HepG2 (cell line): ENCODE results near the gene HAUS7. TPM values are rescaled to one million over a fixed set of nuclear protein-coding genes. Genes with fewer than 3 reads are reported as not detected.

Source experiments
- ATAC-seq: fragments of 200-7000 bp; cut with Tn5 transposase; 3 replicates; pipeline ENCODE4 v1.9.1; 2020; ENCODE audit warnings: mild to moderate bottlenecking, moderate library complexity
- BruUV-seq: library from RNA; stranded (reverse); fragments of 400-500 nt; replicated peaks from 2 replicates; lab custom pipeline; 2021; lab: Mats Ljungman, UMichigan
- CTCF ChIA-PET: fragments of 300-600 bp; formaldehyde crosslinking; extraction: SDS; loops from one replicate; lab custom pipeline; 2021; ENCODE audit warnings: low total read pairs, inconsistent platforms, low intra/inter-chr PET ratio; lab: Yijun Ruan, JAX
- POLR2A ChIA-PET: fragments of 350-600 bp; sonication (Branson Sonifier 250); formaldehyde crosslinking; loops from one replicate; lab custom pipeline; 2020; ENCODE audit warnings: antibody characterized with exemption, inconsistent platforms; lab: Yijun Ruan, JAX
- DNase-seq: peaks from one replicate; pipeline ENCODE4 v3.0.0-alpha.2; 2015; ENCODE audit warnings: low spot score
- FAIRE-seq: peaks from 3 replicates; lab custom pipeline; 2011; peaks lifted over from hg19 to GRCh38; lab: Jason Lieb, UNC
- H2AFZ ChIP-seq: one replicate; pipeline ENCODE4 v1.6.1; 2011; ENCODE audit warnings: low read length, inconsistent platforms
- H3K27ac ChIP-seq: fragments of 300-600 bp; 3 replicates; pipeline ENCODE4 v1.8.0; 2011; ENCODE audit warnings: mixed run types, mild to moderate bottlenecking, mixed read lengths, low read length, inconsistent platforms; ENCODE audit not compliant: insufficient read depth; ENCODE audit errors: extremely low read length
- H3K27me3 ChIP-seq, 2 experiments: fragments of 200-600 bp in 1 of 2; 2 replicates in 1 of 2; 3 replicates in 1 of 2; pipeline versions ENCODE4 v1.6.0 to v1.8.0; 2011; ENCODE audit warnings: low read length in 2 of 2, mild to moderate bottlenecking in 2 of 2, moderate library complexity in 2 of 2, inconsistent platforms in 1 of 2; ENCODE audit not compliant: insufficient read depth in 2 of 2, control insufficient read depth in 1 of 2
- H3K36me3 ChIP-seq, 2 experiments: fragments of 200-600 bp in 1 of 2; replicated peaks in 1 of 2; 2 replicates in 1 of 2; 3 replicates in 1 of 2; pipeline versions ENCODE4 v1.5.1 to v1.8.0; 2011; ENCODE audit warnings: low read length in 2 of 2, inconsistent platforms in 1 of 2; ENCODE audit not compliant: insufficient read depth in 2 of 2, control insufficient read depth in 1 of 2
- H3K4me1 ChIP-seq: 2 replicates; pipeline ENCODE4 v1.5.1; 2012; ENCODE audit warnings: low read length, inconsistent platforms; ENCODE audit not compliant: insufficient read depth
- H3K4me2 ChIP-seq: 2 replicates; pipeline ENCODE4 v1.6.0; 2011; ENCODE audit warnings: low read depth, low read length, inconsistent platforms
- H3K4me3 ChIP-seq, 3 experiments: fragments of 200-600 bp in 1 of 3; sonication (generic), shearing (Covaris generic) in 1 of 3; replicated peaks in 1 of 3; 2 replicates each; pipeline ENCODE4 v1.5.1; 2011 to 2016; ENCODE audit warnings: low read length in 3 of 3, inconsistent platforms in 2 of 3, low read depth in 2 of 3, mild to moderate bottlenecking in 2 of 3, control low read depth in 1 of 3, mixed read lengths in 1 of 3; ENCODE audit not compliant: insufficient read depth in 1 of 3
- H3K79me2 ChIP-seq: one replicate; pipeline ENCODE4 v1.6.1; 2011; ENCODE audit warnings: low read length, inconsistent platforms; ENCODE audit not compliant: insufficient read depth
- H3K9ac ChIP-seq: 2 replicates; pipeline ENCODE4 v1.6.0; 2011; ENCODE audit warnings: mild to moderate bottlenecking, low read depth, low read length, inconsistent platforms; ENCODE audit not compliant: insufficient read depth
- H3K9me3 ChIP-seq: 2 replicates; pipeline ENCODE4 v1.5.1; 2012; ENCODE audit warnings: mild to moderate bottlenecking, low read length
- H4K20me1 ChIP-seq: 2 replicates; pipeline ENCODE4 v1.6.0; 2011; ENCODE audit warnings: inconsistent platforms, mild to moderate bottlenecking, low read length, moderate library complexity; ENCODE audit not compliant: insufficient read depth
- ARNT2 ChIP-seq: sonication (generic); formaldehyde crosslinking; IDR thresholded peaks from 2 replicates; pipeline ENCODE4 v1.8.0; 2022; ENCODE audit warnings: mild to moderate bottlenecking, low read depth, missing genetic modification reagents, moderate library complexity
- BRF2 ChIP-seq: sonication (generic); formaldehyde crosslinking; IDR thresholded peaks from 2 replicates; pipeline ENCODE4 v1.8.1; 2022; ENCODE audit warnings: mild to moderate bottlenecking, missing genetic modification reagents
- KMT2B ChIP-seq: IDR thresholded peaks from 2 replicates; pipeline ENCODE4 v1.6.1; 2016; ENCODE audit warnings: missing genetic modification reagents, missing compliant biosample characterization
- MTA3 ChIP-seq: sonication (generic); formaldehyde crosslinking; IDR thresholded peaks from 2 replicates; pipeline ENCODE4 v1.4.0; 2020; ENCODE audit warnings: missing genetic modification reagents
- PRPF4 ChIP-seq: fragments of 200-400 bp; formaldehyde crosslinking; IDR thresholded peaks from 2 replicates; pipeline ENCODE4 v1.6.1; 2016; ENCODE audit warnings: low read length, low read depth; ENCODE audit not compliant: poor library complexity, severe bottlenecking
- SALL1 ChIP-seq: sonication (generic); formaldehyde crosslinking; IDR thresholded peaks from 2 replicates; pipeline ENCODE4 v1.8.0; 2022; ENCODE audit warnings: mild to moderate bottlenecking, missing genetic modification reagents
- SALL2 ChIP-seq: sonication (generic); formaldehyde crosslinking; IDR thresholded peaks from 2 replicates; pipeline ENCODE4 v1.8.1; 2023; ENCODE audit warnings: mild to moderate bottlenecking, missing genetic modification reagents, inconsistent platforms
- TBX3 ChIP-seq: fragments of 450-650 bp; IDR thresholded peaks from 2 replicates; pipeline ENCODE4 v1.6.1; 2017; ENCODE audit warnings: antibody characterized with exemption, mild to moderate bottlenecking, inconsistent platforms, borderline replicate concordance
- ZNF142 ChIP-seq: sonication (generic); formaldehyde crosslinking; IDR thresholded peaks from 2 replicates; pipeline ENCODE4 v1.4.0; 2020; ENCODE audit warnings: missing genetic modification reagents
- ZNF720 ChIP-seq: sonication (generic); formaldehyde crosslinking; IDR thresholded peaks from 2 replicates; pipeline ENCODE4 v1.4.0; 2020; ENCODE audit warnings: missing genetic modification reagents
- ZSCAN20 ChIP-seq: sonication (generic); formaldehyde crosslinking; IDR thresholded peaks from 2 replicates; pipeline ENCODE4 v1.4.0; 2020; ENCODE audit warnings: missing genetic modification reagents, mild to moderate bottlenecking, borderline replicate concordance
- WGBS: methylation state at CpG from one replicate; pipeline ENCODE4 v1.1.6; 2017; ENCODE audit warnings: low lambda C conversion rate; 5-methylcytosine and 5-hydroxymethylcytosine counted together
- in situ Hi-C: cut with HindIII; loops from 2 replicates; pipeline ENCODE4 v1.10.0; 2017; ENCODE audit warnings: low pct_unique_long_range_greater_than_20kb; ENCODE audit not compliant: extremely low pct_ligation_motif_present
- intact Hi-C: fragments of 100-400 bp; cut with micrococcal nuclease; formaldehyde crosslinking; loops from one replicate; pipeline ENCODE4 v1.10.0; 2022; ENCODE audit not compliant: unreplicated experiment
- polyA plus RNA-seq, 8 experiments: library from polyadenylated mRNA; depleted of rRNA in 3 of 8; stranded (reverse) in 7 of 8; unstranded in 1 of 8; fragments of >200 nt; fragmentation: Illumina TruSeq in 4 of 8; extraction: Trizol in 4 of 8; gene quantifications; 2 replicates each; pipeline versions ENCODE4 v1.2.1 to v1.2.3, GENCODE V29; 2011 to 2016; ENCODE audit warnings: low read depth in 4 of 8, missing spikeins in 1 of 8, mixed read lengths in 1 of 8; ENCODE audit not compliant: insufficient read depth in 1 of 8
- total RNA-seq, 5 experiments: library from RNA; depleted of rRNA; stranded (reverse); fragments of >200 nt; fragmentation: Illumina TruSeq; extraction: Trizol; gene quantifications; 2 replicates each; pipeline ENCODE4 v1.2.3, GENCODE V29; 2016; ENCODE audit warnings: low read depth in 1 of 5

Gene HAUS7
- total and polyA plus RNA-seq, 2 of the 13 experiments (the other 11 are each of a cell fraction or from before 2014, with no cell fraction given): 10.9 to 42.4 TPM

- H3K4me3 ChIP-seq: no peak overlapping the region
- in situ Hi-C loops (no loop called here), intact Hi-C loops (no loop called here)
- H3K4me2 ChIP-seq: no peak overlapping the region
- FAIRE-seq (no peak), ATAC-seq (no peak), DNase-seq (no peak)
- BruUV-seq: no TSS peak
- H3K9ac ChIP-seq: no peak overlapping the region
- TF ChIP-seq ZNF720 (CRISPR knock-in tag) (no peak), PRPF4 (no peak), SALL2 (CRISPR knock-in tag) (no peak), BRF2 (CRISPR knock-in tag) (no peak), SALL1 (CRISPR knock-in tag) (no peak)
- H3K27me3 ChIP-seq: 0 out of 5 replicates have a peak, but pooled peaks cover 0 to 5% of the 10 kb centered on the region in 2 experiments
- no peaks in the 10 kb centered on the region for H3K36me3 ChIP-seq
- H4K20me1 ChIP-seq: no peaks in the 10 kb centered on the region
- H3K9me3 ChIP-seq: no peaks in the 10 kb centered on the region
- 43% methylated on average over 3 of the region's 3 CpGs for whole genome bisulfite sequencing
- no peak overlapping the region for H3K27ac ChIP-seq
- H3K4me1 ChIP-seq: no peaks in the 10 kb centered on the region
- no peaks in the 10 kb centered on the region for H3K79me2 ChIP-seq
- H2AFZ ChIP-seq: no peak overlapping the region
- ChIA-PET CTCF (no interaction called here), POLR2A (no interaction called here)
Observed at GRCh38 chrX:153512501-153512893, 42.1 kb upstream of the HAUS7 start.

- no TSS peak for BruUV-seq
- ATAC-seq (no peak), DNase-seq (no peak), FAIRE-seq (no peak)
- intact Hi-C loops: no loop called here
- H2AFZ ChIP-seq: no peak overlapping the region
- in situ Hi-C loops: no loop called here
- H3K9ac ChIP-seq: no peak overlapping the region
- H3K9me3 ChIP-seq: no peaks in the 10 kb centered on the region
- H3K79me2 ChIP-seq: no peaks in the 10 kb centered on the region
- no peaks in the 10 kb centered on the region for H4K20me1 ChIP-seq
- ChIA-PET POLR2A (no interaction called here), CTCF (no interaction called here)
- no peaks in the 10 kb centered on the region for H3K4me1 ChIP-seq
- H3K4me2 ChIP-seq: no peak overlapping the region
- no peak overlapping the region for H3K4me3 ChIP-seq
- no peaks in the 10 kb centered on the region for H3K36me3 ChIP-seq
- H3K27me3 ChIP-seq: 0 out of 5 replicates have a peak, but pooled peaks cover 0 to 5% of the 10 kb centered on the region in 2 experiments
- no CpG with 5 or more reads among the region's 17 CpGs for WGBS
- no peak overlapping the region for H3K27ac ChIP-seq
- TF ChIP-seq KMT2B (CRISPR knock-in tag) (no peak), TBX3 (no peak), ARNT2 (no peak), ZNF142 (CRISPR knock-in tag) (no peak), ZSCAN20 (CRISPR knock-in tag) (no peak), MTA3 (CRISPR knock-in tag) (no peak)
Observed at GRCh38 chrX:153511784-153512500, 41.6 kb upstream of the HAUS7 start.
